Measurements from ENCODE around the gene DCTD. TPM values are rescaled to one million over a fixed set of nuclear protein-coding genes. Genes with fewer than 3 reads are reported as not detected.

DCTD gene
- total RNA-seq (2014; rRNA removed) = 109 and 127 TPM in 2 replicates
- 151 TPM for polyA plus RNA-seq (2012)

DNA sequence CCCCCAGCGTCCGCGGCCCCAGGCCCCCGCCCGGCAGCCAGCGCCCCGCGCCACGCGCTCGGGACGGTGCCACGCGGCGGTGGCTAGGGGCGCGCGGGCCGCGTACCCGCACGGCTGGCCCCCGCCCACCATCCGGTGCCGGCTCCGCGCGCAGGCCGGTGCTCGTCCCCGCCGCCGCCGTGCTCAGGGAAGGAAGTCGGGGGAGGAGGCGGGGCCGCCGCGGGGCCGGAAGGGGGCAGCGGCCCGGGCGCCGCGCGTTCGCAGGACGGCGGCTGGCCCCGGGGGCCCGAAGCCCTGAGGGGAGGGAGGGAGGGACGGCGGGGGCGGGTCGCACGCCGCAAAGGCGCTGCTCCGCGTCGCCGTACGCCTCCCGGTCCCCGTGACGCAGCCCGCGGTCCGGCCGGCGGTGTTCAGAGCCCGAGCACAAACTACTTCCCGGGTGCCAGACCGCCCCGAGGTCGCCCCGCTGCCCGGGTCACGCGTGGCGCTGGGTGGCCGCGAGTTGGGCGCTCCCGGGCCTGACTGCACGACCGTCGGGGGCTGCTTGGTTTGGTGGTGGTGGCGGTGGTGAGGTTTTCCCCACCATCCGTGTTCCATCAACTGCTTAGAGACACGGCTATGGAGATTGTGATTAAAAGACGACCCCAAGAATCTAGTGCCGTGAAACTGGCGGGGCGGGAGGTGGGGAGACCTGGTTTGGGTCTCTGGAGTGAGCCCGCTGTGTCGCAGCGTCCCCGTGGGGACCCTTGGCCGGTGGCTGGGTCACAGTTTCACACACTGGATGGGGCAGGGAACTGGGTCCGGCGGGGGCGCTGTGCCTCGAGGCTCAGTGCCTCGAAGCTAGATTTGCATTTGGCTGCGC, at the start of gene DCTD:
Gene DCTD (minus strand): TSS at position 205 of the 862 bp plus-strand sequence. CDS start 1,818 bp downstream, outside the sequence.
- peak; percentile 60 for DNase-seq (ENCODE audit: low read depth)

- no peak for DNase-seq (ENCODE audit: low read depth)
Measured at GRCh38 chr4:182960746-182961145, 43.6 kb upstream of the DCTD start.

DNA sequence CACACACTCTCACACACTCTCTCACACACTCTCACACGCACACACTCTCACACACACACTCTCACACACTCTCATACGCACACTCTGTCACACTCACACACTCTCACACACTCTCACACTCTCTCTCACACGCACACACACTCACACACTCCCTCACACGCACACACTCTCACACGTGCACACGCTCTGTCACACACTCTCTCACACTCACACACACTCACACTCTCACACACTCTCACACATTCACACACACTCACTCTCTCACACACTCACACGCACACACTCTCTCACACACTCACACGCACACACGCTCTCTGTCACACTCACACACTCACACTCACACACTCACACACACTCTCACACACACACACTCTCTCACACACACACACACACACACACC, 43.0 kb upstream of the DCTD start:
- no peak for DNase-seq (ENCODE audit: low read depth)

- peak; percentile 27 for DNase-seq (ENCODE audit: low read depth)
Measured at GRCh38 chr4:182955411-182955810, 38.2 kb upstream of the DCTD start.

DNA sequence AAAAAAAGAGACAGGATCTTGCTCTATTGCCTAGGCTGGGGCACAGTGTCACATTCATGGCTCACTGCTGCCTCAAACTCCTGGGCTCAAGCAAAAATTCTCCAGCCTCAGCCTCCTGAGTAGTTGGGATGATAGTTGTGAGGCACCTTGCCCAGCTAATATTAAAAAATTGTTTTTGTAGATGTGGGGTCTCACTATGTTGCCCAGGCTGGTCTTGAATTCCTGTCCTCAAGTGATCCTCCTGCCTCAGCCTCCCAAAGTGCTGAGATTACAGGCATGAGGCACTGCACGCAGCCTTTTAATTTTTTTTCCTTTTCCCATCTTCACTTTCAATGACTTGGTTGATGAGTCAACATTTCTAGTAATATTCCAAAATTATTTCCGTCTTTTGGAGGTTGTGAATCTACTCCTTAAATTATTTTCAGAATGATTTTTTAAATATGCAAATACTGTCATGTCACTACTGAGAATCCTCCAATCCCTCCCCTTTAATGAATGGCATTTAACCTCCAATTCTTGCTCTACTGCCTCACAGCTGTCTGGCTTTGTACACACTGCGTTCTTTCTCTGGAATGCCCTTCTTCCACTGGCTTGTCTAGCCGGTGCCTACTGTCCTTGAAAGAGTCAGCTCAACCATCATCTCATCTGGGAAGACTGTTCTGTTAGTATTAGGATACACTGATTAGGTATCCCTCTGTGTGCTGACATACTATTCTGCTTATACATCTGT, 27.5 kb upstream of the DCTD start:
- DNase-seq (ENCODE audit: low read depth) = no peak

- no peak for DNase-seq (ENCODE audit: low read depth)
Measured at GRCh38 chr4:182939680-182940079, 22.5 kb upstream of the DCTD start.

GRCh38 chr4:182938205-182938645, 21.0 kb upstream of the DCTD start:
- DNase-seq (ENCODE audit: low read depth) = peak; percentile 56

- DNase-seq (ENCODE audit: low read depth) = no peak
Measured at GRCh38 chr4:182937268-182938204, 20.4 kb upstream of the DCTD start.

DNA sequence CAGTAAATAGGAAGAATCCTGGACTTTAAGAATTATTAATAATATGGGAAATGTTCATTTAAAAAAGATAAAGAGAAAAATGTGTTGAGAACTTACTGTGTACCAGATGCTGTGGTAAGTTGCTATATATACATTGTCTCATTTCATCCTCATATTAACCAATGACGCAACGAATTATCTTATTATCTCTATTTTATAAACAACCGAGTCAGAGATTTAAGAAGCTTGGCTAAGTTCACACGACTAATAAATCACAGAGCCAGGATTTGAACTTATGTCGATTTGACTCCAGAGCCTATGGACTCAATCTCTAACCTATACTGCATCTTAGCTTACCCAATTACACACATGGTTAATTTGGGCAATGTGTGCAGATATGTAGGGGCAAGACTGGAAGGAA, 15.5 kb upstream of the DCTD start:
- no peak for DNase-seq (ENCODE audit: low read depth)

DNA sequence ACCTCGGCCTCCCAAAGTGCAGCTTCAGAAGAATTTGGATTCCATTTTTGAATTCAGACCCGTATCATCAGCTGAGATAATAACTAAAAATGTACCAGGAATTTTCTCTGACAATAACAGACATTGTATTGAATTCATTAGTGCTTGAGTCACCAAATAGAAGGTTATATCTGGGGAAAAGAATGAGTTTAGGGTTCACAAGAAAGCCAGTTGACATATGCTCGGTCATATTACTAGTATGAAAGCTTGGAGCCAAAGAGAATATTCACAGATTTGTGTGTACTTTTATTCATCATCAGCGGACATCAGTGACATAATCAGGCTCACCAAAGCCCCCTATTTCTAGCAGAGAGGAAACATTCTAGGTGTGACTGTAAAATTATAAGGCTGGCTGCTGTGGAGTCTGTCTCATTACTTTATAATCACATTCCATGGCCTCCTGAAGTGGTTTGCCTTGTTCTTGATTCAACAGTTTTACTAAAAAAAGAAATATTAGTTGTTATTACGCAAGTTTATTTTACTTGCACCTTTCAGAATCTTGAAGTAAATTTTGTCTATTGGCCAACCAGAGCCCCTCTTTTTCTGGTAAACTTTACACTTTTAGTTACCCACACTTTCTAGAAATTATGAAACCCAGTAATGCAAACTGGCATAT, 14.6 kb upstream of the DCTD start:
- no peak for DNase-seq (ENCODE audit: low read depth)

DNA sequence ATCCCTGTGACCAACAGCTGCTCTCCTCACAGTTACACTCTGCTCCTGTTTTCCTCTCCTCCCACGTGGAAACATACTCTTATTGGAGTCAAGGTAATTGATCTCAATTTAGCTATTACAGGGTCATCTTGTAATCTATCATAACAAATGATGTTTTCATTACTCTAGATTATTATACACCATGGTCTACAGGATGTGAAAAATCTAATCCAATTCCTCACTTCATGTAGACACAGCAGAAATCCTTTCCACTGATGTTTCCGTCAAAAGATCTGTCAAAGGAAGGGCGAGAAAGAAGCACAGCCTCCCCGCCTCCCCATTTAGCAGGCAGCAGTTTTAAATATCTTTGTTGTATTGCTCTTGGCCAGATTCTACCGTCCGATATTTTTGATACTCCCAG, 13.7 kb upstream of the DCTD start:
- DNase-seq (ENCODE audit: low read depth) = no peak

DNA sequence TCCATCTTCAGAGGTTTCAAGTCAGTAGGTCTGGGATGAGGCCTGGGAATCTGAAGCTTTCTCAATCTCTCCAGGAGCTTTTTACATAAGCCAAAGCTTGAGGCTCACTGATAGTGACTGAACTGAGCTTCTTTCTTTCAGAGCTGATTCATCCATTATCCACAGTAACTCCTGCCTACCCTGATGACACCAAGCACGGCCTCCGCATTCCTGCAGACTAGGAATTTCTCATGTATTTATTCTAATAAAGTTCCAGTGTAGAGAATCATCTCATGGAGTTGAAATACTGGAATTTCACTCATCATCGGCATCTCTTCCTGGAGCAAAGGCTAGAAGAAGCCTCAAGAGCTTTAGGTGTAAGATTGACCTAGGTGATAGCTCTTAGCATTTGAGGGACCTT, 12.1 kb upstream of the DCTD start:
- peak; percentile 55 for DNase-seq (ENCODE audit: low read depth)

DNA sequence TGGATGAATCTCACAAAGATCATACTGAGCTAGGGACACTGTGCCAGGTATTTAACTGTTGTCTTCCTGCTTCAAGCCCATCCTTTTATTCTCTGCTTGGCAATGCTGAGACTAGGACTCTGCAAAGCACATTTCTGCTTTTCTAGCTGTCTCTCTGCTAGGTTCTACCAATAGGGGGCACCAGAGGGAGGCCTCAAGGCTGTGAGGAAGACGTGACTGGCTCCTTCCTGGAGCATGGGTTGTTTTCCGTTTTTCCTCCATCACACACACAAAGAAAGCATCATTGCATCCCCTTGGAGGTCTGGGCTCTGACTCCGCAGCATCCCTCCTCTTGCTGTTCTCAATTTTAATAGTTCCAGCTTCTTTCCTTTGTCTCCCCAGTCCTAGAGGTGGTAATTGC, 10.9 kb upstream of the DCTD start:
- no peak for DNase-seq (ENCODE audit: low read depth)

GRCh38 chr4:182927505-182927904, 10.3 kb upstream of the DCTD start:
- DNase-seq (ENCODE audit: low read depth) = no peak

DNA sequence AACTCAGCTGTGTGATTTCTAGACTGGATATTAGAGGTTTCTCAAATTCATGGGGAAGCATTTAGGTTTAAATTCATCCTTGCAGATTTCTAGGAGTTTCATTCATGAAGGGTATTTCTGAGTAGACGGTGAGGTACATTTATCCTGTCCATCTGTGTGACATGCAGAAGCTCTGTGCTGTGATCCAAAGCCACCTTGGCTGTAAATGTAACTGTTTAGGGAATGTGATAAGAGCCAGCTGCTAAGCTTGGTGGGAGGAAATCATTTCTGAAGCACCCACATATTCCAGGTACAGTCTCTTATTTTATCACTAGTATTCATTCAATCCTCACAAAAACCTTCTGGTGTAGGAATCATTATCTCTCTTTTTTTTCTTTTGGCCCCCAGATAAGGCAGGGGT, 8.7 kb upstream of the DCTD start:
- DNase-seq (ENCODE audit: low read depth) = no peak

GRCh38 chr4:182925298-182925757, 8.1 kb upstream of the DCTD start:
- DNase-seq (ENCODE audit: low read depth) = peak; percentile 46

DNA sequence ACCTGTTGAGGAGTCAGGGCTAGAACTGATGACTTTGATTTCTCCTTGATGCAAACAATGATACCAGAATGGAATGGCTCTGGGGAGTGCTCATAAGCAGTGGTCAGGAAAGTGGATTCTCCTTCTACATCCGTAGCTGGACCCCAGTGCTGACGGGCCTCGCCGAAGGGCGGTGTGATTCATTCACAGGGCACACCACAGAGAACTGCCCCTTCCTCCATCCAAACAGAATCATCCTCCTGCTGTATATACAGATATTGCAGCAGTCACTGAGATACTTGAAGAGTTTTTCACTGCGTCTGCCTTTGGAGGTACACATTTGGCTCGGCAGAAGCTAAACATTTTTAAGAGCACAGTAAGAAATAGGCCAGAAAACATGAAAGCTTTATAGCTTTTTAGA, 7.3 kb upstream of the DCTD start:
- DNase-seq (ENCODE audit: low read depth) = no peak

DNA sequence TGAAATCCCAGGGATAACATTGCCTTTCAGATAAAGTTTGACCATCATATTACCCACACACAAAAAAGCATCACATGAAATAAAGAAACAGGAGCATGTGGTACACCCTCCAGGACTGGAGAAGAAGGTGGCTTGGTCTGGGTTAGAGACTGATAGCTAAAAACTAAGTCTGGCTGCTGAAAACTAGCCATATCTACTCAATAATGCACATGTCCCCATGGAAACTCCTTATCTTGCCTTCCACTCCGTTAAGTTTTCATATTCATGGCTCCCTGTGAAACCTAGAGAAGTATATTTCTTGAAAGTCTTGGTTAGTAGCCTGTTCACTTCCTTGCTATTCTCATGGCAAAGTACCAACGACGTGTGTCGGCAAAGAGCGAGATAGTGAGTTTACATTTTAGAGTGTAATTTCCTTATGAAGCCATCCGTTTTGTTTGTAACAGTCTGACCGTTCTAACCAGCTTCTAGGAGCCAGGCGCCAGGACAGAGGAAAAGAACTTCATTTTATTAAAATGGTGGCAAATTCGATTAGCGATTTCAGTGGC, 6.7 kb upstream of the DCTD start:
- DNase-seq (ENCODE audit: low read depth) = no peak

DNA sequence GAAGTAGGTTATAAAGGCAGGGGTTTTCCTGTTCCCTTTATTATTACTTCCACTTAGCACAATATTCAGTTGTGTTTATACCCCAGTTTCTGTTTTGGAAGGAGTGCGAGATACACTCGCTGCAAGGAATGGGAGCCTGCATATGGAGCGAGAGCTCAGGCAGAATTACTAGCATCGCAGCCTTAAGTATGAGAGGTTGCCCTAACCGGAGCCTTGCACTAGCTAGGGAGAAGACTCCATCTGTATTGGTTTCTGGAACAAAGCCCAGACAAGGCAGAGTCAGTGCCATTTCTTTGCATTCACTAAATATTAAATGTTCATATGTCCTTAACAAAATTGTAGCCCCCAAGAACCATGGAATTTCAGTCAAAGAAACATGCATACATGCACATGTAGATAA, 6.2 kb upstream of the DCTD start:
- no peak for DNase-seq (ENCODE audit: low read depth)

DNA sequence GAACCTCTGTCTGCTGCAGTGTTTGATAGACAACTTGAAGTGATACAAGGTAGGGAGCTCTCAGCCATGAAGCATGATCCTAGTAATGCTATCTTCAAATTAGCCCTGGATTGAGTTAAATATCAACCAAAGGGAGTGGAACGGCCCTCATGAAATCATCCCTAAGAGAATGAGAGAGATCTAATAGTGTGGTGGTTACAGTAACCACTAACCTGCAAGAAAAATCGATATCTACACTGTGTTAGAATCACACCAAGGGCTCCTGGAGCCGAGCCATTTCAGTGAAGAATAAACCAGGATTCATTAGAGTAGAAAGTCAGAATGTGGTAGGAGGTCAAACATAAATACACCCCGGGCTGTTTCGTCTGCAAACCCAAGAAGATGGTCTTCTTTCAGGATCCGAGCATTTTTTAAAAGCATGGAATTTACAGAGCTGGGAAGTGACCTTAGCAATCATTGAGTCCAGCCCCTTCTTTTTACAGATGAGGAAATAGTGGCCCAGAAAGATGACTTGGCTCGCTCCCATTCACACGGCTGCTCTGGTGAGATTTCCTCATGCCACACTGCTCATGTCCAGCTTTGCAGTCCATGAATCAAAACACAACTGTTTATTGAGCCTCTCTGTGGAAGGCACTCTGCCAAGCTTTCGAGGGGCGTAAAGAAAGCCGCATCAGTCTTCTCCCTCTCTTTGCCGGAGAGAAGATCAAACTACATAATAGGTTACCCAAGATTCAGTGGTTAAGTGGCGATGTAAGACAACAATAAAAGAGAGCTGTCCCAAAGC, 5.5 kb upstream of the DCTD start:
- no peak for DNase-seq (ENCODE audit: low read depth)

Measured in LHCN-M2 (cell line).